ENCODE results near the gene POU3F3.

Gene POU3F3

GRCh38 chr2:104857262-104858005 lies 3.5 kb downstream of the POU3F3 start:
- H3K27ac ChIP-seq (ENCODE audit: low read depth, low read length) = no peak overlapping the region
- no peak for TF ChIP-seq CTCF (IDR thresholded peaks at IDR 0.05; ENCODE audit: low read depth, low read length, poor library complexity, severe bottlenecking)
- no peak for TF ChIP-seq EZH2phosphoT487 (IDR thresholded peaks at IDR 0.05; ENCODE audit: borderline replicate concordance, low read length)
- peaks cover 6% of the 10 kb centered on the region for H3K27me3 ChIP-seq (ENCODE audit: control insufficient read depth, low read length)
- no peak overlapping the region for H3K4me3 ChIP-seq (ENCODE audit: low read length)
- no peaks in the 10 kb centered on the region for H4K20me1 ChIP-seq (ENCODE audit: control insufficient read depth, insufficient read depth, low read depth, low read length)
- H3K4me1 ChIP-seq (ENCODE audit: control insufficient read depth, low read length) = no peaks in the 10 kb centered on the region
- H3K9me3 ChIP-seq (ENCODE audit: control insufficient read depth, insufficient read depth, low read length) = 0 out of 2 replicates have a peak, but pooled peaks cover 4% of the 10 kb centered on the region
- H3K9me2 ChIP-seq (replicated peaks; ENCODE audit: control insufficient read depth, low read length) = no peaks in the 10 kb centered on the region
- 0 out of 2 replicates have a peak overlapping the region, but pooled peaks have one; percentile 11 for H3K4me2 ChIP-seq (ENCODE audit: low read length)
- H3K36me3 ChIP-seq (ENCODE audit: control insufficient read depth, low read length) = no peaks in the 10 kb centered on the region
- no peaks in the 10 kb centered on the region for H3K79me2 ChIP-seq (ENCODE audit: control insufficient read depth, low read length)
- H3F3A ChIP-seq (ENCODE audit: control insufficient read depth, insufficient read depth) = no peaks in the 10 kb centered on the region

GRCh38 chr2:104858006-104858978 lies 4.4 kb downstream of the POU3F3 start:
- H3K36me3 ChIP-seq (ENCODE audit: control insufficient read depth, low read length) = no peaks in the 10 kb centered on the region
- H3K4me1 ChIP-seq (ENCODE audit: control insufficient read depth, low read length) = no peaks in the 10 kb centered on the region
- no peaks in the 10 kb centered on the region for H3K79me2 ChIP-seq (ENCODE audit: control insufficient read depth, low read length)
- no peak overlapping the region for H3K4me2 ChIP-seq (ENCODE audit: low read length)
- H3K27me3 ChIP-seq (ENCODE audit: control insufficient read depth, low read length) = peaks cover 6% of the 10 kb centered on the region
- no peaks in the 10 kb centered on the region for H4K20me1 ChIP-seq (ENCODE audit: control insufficient read depth, insufficient read depth, low read depth, low read length)
- H3F3A ChIP-seq (ENCODE audit: control insufficient read depth, insufficient read depth) = no peaks in the 10 kb centered on the region
- no peak overlapping the region for H3K27ac ChIP-seq (ENCODE audit: low read depth, low read length)
- TF ChIP-seq EZH2phosphoT487 (IDR thresholded peaks at IDR 0.05; ENCODE audit: borderline replicate concordance, low read length) (no peak), CTCF (IDR thresholded peaks at IDR 0.05; ENCODE audit: low read depth, low read length, poor library complexity, severe bottlenecking) (no peak)
- no peak overlapping the region for H3K4me3 ChIP-seq (ENCODE audit: low read length)
- H3K9me3 ChIP-seq (ENCODE audit: control insufficient read depth, insufficient read depth, low read length) = 0 out of 2 replicates have a peak, but pooled peaks cover 4% of the 10 kb centered on the region
- H3K9me2 ChIP-seq (replicated peaks; ENCODE audit: control insufficient read depth, low read length) = no peaks in the 10 kb centered on the region

DNA sequence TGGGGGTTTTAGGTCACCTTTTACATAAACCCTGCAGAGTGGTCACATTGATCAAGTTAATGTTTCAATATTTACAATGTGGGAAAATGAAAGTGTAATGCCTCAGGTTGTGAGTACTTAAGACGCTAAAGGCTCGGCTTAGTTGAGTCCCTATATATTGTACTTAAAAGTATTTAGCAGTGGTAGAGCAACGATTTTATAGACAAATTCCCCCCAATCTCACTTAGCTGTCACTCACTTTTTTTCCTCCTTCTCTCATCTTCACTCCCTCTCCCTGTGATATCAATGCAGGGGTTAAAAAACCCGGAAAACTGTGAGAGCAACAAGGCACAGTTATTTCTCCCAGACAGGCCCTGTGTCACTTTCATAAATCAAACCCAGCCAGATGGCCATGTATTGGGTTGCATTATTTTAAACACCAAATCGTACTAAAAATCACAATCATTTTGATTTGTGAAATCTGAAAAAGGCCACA lies 5.4 kb downstream of the POU3F3 start:
- H3F3A ChIP-seq (ENCODE audit: control insufficient read depth, insufficient read depth) = no peaks in the 10 kb centered on the region
- no peak overlapping the region for H3K4me3 ChIP-seq (ENCODE audit: low read length)
- no peaks in the 10 kb centered on the region for H4K20me1 ChIP-seq (ENCODE audit: control insufficient read depth, insufficient read depth, low read depth, low read length)
- H3K27me3 ChIP-seq (ENCODE audit: control insufficient read depth, low read length) = peaks cover 6% of the 10 kb centered on the region
- no peaks in the 10 kb centered on the region for H3K9me2 ChIP-seq (replicated peaks; ENCODE audit: control insufficient read depth, low read length)
- H3K4me2 ChIP-seq (ENCODE audit: low read length) = no peak overlapping the region
- no peaks in the 10 kb centered on the region for H3K4me1 ChIP-seq (ENCODE audit: control insufficient read depth, low read length)
- no peaks in the 10 kb centered on the region for H3K36me3 ChIP-seq (ENCODE audit: control insufficient read depth, low read length)
- no peak overlapping the region for H3K27ac ChIP-seq (ENCODE audit: low read depth, low read length)
- TF ChIP-seq CTCF (IDR thresholded peaks at IDR 0.05; ENCODE audit: low read depth, low read length, poor library complexity, severe bottlenecking) (no peak), EZH2phosphoT487 (IDR thresholded peaks at IDR 0.05; ENCODE audit: borderline replicate concordance, low read length) (no peak)
- H3K79me2 ChIP-seq (ENCODE audit: control insufficient read depth, low read length) = no peaks in the 10 kb centered on the region
- no peaks in the 10 kb centered on the region for H3K9me3 ChIP-seq (ENCODE audit: control insufficient read depth, insufficient read depth, low read length)
